ENCODE results near the gene RPL28.
"Not testable (repeated sequence)": the region's sequence is repeated elsewhere in the genome, so short reads cannot be mapped to it uniquely, and the experiment has no call there.

Gene RPL28

DNA sequence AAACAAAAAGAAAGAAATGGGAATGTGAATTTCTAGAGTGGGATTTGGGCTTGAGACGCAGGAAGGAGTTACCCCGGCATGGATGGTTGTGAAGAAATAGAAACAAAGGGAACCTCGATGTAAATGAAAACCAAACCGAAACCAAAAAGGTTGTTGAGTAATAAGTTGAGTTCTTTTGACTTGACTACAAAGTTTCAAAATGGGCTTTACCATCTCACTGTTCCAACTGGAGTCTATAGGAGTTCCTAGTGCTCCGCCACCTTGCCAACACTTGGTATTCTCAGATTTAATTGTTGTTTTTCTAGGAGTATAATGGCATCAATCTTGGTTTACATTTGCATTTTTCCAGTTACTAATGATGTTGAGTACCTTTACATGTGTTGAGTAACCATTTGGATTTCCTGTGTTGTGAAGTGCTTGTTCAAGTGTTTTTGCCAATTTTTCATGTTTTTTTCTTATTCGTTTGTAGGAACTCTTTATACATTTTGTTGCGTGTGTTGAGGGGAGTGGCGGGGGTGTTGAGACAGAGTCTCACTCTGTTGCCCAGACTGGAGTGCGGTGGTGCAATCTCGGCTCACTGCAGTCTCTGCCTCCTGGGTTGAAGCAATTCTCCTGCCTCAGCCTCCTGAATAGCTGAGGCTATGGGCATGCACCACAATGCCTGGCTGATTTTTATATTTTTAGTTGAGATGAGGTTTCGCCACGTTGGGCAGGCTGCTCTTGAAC lies 12.6 kb downstream of the RPL28 start:
- DNase-seq, result no peak

DNA sequence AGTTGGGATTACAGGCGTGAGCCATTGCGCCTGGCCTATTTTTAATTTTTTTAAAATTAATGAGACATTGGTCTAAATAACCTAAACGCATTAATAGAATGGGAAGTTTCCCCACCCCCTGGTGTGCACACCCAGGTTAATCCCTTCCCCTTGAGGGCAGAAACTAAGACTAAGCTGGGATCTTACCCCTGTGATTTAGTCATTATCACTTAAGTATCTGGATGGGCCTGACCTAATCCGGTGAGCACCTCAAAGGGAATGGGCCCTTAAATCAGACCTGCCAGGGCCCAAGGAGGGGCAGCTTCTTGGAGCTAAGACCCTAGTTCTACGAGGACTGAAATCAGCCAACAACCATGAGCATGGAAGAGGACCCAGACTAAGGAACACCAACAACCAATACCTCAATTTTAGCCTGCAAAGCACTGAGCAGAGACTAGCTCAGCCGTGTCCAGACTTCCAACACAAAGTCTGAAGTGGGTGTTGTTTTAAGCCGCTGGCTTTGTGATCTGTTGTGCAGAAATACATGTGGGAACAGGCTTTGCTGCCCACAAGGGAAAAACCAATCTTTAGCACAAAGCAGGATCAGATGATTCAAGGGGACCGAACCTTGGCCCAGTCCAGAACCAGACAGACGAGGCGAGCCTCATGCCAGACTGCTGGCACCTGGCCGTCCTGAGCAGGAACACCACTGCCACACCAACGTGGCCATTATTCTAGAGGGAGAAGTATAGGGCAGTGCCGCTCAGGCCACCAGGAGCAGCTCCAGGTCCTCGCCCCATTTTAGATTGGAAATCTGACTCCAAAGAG lies 14.8 kb downstream of the RPL28 start:
- no peak for DNase-seq

- not testable (repeated sequence) for DNase-seq
Measured at GRCh38 chr19:55401390-55401789, 15.7 kb downstream of the RPL28 start.

DNA sequence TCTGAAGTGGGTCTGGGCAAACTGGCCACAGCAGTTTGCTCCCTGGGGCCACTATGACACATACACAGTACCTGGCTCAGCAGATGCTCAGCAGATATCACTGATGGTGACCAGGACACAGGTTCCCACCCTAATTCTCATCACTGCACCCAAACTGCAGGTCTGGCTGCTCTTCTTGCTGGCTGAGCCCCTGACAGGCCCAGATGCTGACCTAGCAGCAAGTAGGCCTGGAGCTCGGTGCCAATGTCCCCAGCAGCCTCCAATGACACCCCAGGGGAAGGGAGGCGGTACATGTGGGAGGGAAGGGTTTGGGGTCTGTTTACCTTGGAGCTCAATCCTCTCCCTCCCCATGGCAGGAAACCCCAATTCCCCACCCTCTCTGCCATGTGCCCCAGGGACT lies 16.8 kb downstream of the RPL28 start:
- no peak for DNase-seq

GRCh38 chr19:55405638-55406037 lies 19.9 kb downstream of the RPL28 start:
- DNase-seq, result no peak

DNA sequence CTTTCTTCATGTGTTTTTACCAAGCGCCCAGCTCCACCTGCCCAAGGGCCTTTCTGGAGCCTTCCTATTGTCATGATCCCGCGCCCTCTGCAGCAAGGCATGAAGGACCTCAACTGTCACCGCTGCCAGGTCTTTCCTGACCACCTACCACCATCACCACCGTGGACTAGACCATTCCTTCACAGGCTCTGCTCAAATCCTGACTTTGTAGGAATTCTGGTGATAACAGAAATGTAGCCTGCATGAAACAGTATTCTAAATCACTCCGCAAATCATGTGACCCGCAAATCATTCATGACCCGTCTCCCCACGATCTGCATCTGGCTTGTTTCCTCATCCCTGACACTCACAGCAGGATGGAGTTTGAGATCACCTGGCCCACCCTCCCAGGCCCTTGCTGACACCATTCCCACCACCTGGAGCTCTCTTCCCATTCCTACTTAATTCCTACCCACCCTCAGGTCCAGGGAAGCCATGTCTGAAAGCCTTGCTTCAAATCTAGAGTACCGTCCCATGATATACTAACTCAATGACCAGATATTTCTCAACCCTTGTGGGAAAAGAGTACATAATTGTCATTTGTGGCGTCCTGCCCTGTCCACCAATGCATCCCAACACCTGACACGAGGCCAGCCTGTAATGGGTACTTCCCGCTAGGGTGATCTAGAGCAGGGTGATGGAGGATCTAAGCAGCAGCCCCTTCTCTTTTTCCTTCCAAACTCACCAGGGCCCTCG lies 20.5 kb downstream of the RPL28 start:
- DNase-seq, result no peak

DNA sequence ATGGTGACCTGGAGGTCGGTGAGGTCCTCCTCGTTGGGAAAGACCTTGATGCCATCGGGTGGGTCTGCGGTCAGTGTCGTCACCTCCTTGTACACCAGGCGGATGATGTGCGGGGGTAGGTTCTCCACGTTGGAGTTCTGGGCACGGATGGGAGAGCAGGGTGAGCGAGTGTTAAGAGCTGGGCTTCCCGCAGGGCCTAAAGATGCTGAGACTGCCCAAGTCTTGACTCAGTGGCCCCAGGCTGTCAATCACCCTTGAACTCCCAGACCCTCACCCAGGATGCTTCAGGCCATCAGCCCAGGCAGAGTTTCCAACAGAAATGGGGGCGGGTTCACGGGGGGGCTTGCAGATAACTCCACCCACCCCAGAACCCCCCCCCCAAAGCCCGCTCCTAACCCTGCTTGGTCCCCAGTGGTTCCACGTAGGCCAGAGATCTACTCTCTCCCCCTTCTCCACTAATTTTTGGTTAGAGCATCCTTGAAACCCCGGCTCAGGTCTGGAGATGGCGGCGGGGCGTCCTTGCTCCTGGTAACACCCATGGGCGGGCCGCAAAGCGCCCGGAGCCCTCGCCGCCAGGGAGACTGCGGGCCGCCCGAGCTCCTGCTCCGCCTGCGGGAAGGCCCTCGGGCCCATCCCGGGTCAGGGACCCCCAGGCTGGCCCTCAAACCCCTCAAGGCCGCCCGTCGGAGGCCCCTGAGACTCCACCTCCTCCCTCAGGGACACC lies 21.3 kb downstream of the RPL28 start:
- DNase-seq, result no peak

- not testable (repeated sequence) for DNase-seq
Measured at GRCh38 chr19:55407550-55407799, 21.7 kb downstream of the RPL28 start, which contains the start of gene UBE2S. UBE2S (minus strand) TSS chr19:55407788; CDS start chr19:55407589, 199 bp downstream.

- peak; percentile 94 to 97 for DNase-seq
Measured at GRCh38 chr19:55407800-55408532, 22.2 kb downstream of the RPL28 start.

GRCh38 chr19:55408533-55408872 lies 22.8 kb downstream of the RPL28 start:
- no peak for DNase-seq

GRCh38 chr19:55409179-55409578 lies 23.4 kb downstream of the RPL28 start:
- not testable (repeated sequence) for DNase-seq

DNA sequence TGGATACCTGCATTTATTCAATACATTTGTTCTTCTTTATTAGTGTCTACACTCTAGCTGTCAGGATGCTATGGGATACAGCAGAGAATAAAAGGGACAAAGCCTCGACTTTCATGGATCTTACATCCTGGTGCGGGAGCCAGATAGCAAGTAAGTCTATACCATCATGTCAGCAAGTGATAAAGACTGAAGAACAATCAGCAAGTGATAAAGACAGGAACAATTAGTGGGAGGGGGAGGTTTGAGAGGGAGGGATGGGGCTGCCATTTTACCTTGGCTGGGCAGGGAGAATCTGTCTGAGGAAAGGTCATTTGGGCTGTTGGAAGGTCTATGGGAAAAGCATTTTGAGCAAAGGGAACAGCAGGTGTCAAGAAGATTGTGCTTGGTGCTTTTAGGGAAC lies 24.4 kb downstream of the RPL28 start:
- no peak for DNase-seq

DNA sequence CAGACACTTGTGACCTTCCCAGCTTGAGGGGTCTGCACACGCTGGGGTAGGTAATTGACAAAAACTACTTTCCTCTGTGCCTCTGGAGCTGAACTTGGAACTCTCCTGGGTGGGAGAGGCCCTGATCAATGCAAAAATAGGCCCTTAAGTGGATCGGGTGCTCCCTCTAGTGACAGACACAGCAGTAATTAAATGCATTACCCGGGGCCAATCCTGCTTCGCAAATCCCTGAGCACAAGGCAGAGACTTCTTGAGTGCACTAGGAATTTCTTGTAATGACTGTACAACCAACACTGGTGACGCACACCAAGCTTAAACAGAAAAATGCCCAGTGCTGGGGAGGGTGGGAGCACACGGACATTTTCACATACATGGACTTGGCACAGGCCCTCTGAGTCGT lies 32.5 kb downstream of the RPL28 start:
- DNase-seq, result no peak

GRCh38 chr19:55419103-55419502 lies 33.4 kb downstream of the RPL28 start:
- DNase-seq, result no peak

DNA sequence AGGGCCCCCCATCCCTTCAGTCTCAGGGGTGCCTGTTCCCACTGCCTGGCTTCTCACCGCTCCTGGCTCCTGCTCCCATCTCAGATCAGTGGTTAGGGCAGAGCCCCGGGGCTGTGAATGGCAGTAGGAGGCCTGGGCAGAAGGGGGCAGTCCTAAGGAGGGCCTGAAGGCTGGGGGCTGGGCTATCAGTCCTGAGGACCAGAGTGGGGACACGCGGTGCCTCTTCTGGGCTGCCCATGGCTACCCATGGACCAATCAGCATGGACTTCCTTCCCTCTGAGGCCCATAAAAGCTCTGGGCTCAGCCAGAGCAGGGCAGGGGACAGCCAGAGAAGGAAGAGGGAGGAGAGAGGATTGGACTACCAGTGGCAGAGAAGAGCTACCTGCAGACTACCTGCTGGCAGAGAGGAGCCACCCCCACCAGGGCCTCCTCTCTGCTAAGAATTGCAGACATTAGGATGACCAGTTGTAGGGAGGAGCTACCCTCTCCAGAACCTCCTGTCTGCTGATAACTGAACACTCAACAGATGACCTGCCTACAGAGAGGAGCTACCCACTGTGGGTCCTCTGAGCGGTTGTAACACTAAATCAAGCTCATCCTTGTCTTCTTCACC lies 34.0 kb downstream of the RPL28 start:
- no peak for DNase-seq

- DNase-seq, result not testable (repeated sequence)
Measured at GRCh38 chr19:55421281-55421680, 35.5 kb downstream of the RPL28 start.

- no peak for DNase-seq
Measured at GRCh38 chr19:55423225-55424005, 37.7 kb downstream of the RPL28 start.

GRCh38 chr19:55424518-55424917 lies 38.8 kb downstream of the RPL28 start:
- no peak for DNase-seq

GRCh38 chr19:55426042-55426441 lies 40.3 kb downstream of the RPL28 start:
- DNase-seq, result no peak

DNA sequence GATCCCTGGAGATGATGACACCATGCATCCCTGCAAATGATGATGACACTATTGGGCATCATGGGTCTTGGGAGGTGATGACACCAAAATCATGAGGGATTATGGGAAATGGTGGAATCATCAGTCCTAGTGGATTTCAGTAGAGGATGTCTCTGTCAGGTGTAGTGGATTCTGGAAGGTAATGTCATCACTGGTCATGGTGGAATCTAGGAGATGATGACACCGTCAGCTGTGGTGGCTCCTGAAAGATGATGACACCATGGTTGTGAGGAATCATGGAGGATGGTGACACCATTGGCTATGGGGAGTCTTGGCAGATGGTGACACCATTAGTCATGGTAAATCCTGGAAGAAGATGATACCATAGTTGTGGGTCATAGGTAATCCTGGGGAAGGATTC lies 45.5 kb downstream of the RPL28 start:
- no peak for DNase-seq

Measured in cerebellar nuclear complex (tissue), 1 donor.